ENCODE results near the gene GATAD2A. TPM values are rescaled to one million over a fixed set of nuclear protein-coding genes. Genes with fewer than 3 reads are reported as not detected.

GATAD2A gene
- total and polyA plus RNA-seq, 9 of the 15 experiments (the other 6 are each of a cell fraction or from before 2014, with no cell fraction given) = 2.4 to 226 (median 44.2) TPM

DNA sequence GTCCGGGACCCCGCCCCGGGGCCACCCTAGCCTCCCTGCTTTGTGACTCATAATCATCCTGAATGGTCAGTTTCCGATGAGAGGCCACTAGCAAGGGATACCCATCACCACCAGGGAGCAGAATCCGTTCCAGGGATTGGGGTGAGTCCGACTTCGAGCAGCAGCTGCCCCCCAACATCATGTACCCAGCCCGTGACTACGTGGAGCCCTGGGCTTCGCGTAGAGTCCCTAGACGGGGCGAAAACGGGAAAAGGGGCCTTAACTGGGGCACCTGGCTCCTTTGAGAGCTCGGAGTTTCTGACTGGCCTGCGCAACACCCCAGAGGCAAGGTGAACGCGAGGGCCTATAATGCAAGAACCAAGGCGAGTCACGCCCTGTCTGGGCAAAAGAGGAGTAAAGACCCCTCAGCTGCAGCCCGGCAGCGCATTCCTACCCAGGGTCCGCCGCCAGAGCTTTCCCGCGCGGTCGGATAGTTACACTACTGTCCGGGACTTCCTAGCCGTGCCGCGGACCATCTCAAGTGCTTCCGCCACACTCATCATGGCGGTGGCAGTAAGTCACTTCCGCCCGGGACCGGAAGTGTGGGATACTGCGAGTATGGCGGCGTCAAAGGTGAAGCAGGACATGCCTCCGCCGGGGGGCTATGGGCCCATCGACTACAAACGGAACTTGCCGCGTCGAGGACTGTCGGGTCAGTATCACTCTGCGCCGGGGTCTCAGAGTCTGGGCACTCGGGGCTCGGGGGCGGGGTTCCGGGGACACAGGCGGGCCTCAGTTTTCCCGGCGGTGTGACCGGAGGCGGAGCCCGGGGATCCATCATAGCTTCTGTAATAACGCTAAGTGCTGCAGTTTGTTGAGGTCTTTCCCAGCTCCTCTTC is 110.4 kb downstream of the GATAD2A start, which contains the start of gene NDUFA13 (continued):
- TF ChIP-seq RBM17 (IDR thresholded peaks at IDR 0.05; ENCODE audit: borderline replicate concordance, low read depth, low read length) (no peak), SOX6 (IDR thresholded peaks at IDR 0.05) (peak; percentile 37; the same call in 1 of the 2 replicates), ETV5 (CRISPR knock-in tag; IDR thresholded peaks at IDR 0.05; ENCODE audit: low read depth) (peak; percentile 93), LCOR (CRISPR knock-in tag; IDR thresholded peaks at IDR 0.05) (no peak), HNRNPUL1 (IDR thresholded peaks at IDR 0.05; ENCODE audit: low read length) (no peak), DIDO1 (tag; IDR thresholded peaks at IDR 0.05; ENCODE audit: low read depth) (peak; percentile 31; the same call in 1 of the 2 replicates), ZNF561 (CRISPR knock-in tag; conservative IDR thresholded peaks at IDR 0.05) (no peak)
- TF ChIP-seq, protein P1, sequence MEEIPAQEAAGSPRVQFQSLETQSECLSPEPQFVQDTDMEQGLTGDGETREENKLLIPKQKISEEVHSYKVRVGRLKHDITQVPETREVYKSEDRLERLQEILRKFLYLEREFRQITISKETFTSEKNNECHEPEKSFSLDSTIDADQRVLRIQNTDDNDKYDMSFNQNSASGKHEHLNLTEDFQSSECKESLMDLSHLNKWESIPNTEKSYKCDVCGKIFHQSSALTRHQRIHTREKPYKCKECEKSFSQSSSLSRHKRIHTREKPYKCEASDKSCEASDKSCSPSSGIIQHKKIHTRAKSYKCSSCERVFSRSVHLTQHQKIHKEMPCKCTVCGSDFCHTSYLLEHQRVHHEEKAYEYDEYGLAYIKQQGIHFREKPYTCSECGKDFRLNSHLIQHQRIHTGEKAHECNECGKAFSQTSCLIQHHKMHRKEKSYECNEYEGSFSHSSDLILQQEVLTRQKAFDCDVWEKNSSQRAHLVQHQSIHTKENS (CRISPR knock-in tag; IDR thresholded peaks at IDR 0.05) = no peak
- TF ChIP-seq, protein P2, sequence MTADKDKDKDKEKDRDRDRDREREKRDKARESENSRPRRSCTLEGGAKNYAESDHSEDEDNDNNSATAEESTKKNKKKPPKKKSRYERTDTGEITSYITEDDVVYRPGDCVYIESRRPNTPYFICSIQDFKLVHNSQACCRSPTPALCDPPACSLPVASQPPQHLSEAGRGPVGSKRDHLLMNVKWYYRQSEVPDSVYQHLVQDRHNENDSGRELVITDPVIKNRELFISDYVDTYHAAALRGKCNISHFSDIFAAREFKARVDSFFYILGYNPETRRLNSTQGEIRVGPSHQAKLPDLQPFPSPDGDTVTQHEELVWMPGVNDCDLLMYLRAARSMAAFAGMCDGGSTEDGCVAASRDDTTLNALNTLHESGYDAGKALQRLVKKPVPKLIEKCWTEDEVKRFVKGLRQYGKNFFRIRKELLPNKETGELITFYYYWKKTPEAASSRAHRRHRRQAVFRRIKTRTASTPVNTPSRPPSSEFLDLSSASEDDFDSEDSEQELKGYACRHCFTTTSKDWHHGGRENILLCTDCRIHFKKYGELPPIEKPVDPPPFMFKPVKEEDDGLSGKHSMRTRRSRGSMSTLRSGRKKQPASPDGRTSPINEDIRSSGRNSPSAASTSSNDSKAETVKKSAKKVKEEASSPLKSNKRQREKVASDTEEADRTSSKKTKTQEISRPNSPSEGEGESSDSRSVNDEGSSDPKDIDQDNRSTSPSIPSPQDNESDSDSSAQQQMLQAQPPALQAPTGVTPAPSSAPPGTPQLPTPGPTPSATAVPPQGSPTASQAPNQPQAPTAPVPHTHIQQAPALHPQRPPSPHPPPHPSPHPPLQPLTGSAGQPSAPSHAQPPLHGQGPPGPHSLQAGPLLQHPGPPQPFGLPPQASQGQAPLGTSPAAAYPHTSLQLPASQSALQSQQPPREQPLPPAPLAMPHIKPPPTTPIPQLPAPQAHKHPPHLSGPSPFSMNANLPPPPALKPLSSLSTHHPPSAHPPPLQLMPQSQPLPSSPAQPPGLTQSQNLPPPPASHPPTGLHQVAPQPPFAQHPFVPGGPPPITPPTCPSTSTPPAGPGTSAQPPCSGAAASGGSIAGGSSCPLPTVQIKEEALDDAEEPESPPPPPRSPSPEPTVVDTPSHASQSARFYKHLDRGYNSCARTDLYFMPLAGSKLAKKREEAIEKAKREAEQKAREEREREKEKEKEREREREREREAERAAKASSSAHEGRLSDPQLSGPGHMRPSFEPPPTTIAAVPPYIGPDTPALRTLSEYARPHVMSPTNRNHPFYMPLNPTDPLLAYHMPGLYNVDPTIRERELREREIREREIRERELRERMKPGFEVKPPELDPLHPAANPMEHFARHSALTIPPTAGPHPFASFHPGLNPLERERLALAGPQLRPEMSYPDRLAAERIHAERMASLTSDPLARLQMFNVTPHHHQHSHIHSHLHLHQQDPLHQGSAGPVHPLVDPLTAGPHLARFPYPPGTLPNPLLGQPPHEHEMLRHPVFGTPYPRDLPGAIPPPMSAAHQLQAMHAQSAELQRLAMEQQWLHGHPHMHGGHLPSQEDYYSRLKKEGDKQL (CRISPR knock-in tag; IDR thresholded peaks at IDR 0.05; ENCODE audit: borderline replicate concordance) = no peak
- TF ChIP-seq, protein P3, sequence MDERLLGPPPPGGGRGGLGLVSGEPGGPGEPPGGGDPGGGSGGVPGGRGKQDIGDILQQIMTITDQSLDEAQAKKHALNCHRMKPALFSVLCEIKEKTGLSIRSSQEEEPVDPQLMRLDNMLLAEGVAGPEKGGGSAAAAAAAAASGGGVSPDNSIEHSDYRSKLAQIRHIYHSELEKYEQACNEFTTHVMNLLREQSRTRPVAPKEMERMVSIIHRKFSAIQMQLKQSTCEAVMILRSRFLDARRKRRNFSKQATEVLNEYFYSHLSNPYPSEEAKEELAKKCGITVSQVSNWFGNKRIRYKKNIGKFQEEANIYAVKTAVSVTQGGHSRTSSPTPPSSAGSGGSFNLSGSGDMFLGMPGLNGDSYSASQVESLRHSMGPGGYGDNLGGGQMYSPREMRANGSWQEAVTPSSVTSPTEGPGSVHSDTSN (CRISPR knock-in tag; IDR thresholded peaks at IDR 0.05; ENCODE audit: low read depth) = no peak
- TF ChIP-seq, protein P3 (tag; conservative IDR thresholded peaks at IDR 0.05; ENCODE audit: low read depth) = no peak
- TF ChIP-seq, protein P4, sequence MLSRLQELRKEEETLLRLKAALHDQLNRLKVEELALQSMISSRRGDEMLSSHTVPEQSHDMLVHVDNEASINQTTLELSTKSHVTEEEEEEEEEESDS (CRISPR knock-in tag; IDR thresholded peaks at IDR 0.05) = no peak
- TF ChIP-seq, protein P5, sequence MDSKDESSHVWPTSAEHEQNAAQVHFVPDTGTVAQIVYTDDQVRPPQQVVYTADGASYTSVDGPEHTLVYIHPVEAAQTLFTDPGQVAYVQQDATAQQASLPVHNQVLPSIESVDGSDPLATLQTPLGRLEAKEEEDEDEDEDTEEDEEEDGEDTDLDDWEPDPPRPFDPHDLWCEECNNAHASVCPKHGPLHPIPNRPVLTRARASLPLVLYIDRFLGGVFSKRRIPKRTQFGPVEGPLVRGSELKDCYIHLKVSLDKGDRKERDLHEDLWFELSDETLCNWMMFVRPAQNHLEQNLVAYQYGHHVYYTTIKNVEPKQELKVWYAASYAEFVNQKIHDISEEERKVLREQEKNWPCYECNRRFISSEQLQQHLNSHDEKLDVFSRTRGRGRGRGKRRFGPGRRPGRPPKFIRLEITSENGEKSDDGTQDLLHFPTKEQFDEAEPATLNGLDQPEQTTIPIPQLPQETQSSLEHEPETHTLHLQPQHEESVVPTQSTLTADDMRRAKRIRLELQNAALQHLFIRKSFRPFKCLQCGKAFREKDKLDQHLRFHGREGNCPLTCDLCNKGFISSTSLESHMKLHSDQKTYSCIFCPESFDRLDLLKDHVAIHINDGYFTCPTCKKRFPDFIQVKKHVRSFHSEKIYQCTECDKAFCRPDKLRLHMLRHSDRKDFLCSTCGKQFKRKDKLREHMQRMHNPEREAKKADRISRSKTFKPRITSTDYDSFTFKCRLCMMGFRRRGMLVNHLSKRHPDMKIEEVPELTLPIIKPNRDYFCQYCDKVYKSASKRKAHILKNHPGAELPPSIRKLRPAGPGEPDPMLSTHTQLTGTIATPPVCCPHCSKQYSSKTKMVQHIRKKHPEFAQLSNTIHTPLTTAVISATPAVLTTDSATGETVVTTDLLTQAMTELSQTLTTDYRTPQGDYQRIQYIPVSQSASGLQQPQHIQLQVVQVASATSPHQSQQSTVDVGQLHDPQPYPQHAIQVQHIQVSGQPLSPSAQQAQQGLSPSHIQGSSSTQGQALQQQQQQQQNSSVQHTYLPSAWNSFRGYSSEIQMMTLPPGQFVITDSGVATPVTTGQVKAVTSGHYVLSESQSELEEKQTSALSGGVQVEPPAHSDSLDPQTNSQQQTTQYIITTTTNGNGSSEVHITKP (IDR thresholded peaks at IDR 0.05; ENCODE audit: partially characterized antibody) = no peak
